LNCAP (cell line): ENCODE results near the gene HS6ST3.

Source experiments
- TF ChIP-seq, protein P1 (sequence below): fragments of 450-650 bp; IDR thresholded peaks from 2 replicates; pipeline ENCODE4 v1.5.1; 2017; ENCODE audit warnings: mild to moderate bottlenecking

Gene HS6ST3

GRCh38 chr13:96710166-96710862 lies 620.4 kb downstream of the HS6ST3 start:
- TF ChIP-seq, protein P1, sequence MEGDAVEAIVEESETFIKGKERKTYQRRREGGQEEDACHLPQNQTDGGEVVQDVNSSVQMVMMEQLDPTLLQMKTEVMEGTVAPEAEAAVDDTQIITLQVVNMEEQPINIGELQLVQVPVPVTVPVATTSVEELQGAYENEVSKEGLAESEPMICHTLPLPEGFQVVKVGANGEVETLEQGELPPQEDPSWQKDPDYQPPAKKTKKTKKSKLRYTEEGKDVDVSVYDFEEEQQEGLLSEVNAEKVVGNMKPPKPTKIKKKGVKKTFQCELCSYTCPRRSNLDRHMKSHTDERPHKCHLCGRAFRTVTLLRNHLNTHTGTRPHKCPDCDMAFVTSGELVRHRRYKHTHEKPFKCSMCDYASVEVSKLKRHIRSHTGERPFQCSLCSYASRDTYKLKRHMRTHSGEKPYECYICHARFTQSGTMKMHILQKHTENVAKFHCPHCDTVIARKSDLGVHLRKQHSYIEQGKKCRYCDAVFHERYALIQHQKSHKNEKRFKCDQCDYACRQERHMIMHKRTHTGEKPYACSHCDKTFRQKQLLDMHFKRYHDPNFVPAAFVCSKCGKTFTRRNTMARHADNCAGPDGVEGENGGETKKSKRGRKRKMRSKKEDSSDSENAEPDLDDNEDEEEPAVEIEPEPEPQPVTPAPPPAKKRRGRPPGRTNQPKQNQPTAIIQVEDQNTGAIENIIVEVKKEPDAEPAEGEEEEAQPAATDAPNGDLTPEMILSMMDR: no peak

GRCh38 chr13:96720446-96720845 lies 630.5 kb downstream of the HS6ST3 start:
- TF ChIP-seq, protein P1: no peak

DNA sequence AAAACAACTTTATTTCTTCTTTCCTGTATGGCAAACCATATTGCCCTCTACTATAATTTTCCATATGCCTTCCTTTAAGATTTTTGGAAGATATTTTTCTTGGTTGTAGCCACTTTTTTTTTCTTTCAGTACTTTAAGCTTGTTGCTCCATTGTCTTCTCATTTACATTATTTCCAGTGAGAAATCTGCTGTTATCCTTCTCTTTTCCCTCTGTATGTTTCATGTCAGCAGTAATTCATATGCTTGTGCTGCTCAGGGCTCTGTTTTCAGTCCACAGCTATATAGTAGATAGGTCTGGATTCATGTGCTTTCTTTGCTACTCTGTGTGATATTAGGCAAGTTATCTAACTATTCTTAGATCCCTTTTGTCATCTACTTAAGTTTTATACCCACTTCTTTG lies 636.7 kb downstream of the HS6ST3 start:
- TF ChIP-seq, protein P1: no peak

GRCh38 chr13:96728463-96728862 lies 638.6 kb downstream of the HS6ST3 start:
- TF ChIP-seq, protein P1: no peak

DNA sequence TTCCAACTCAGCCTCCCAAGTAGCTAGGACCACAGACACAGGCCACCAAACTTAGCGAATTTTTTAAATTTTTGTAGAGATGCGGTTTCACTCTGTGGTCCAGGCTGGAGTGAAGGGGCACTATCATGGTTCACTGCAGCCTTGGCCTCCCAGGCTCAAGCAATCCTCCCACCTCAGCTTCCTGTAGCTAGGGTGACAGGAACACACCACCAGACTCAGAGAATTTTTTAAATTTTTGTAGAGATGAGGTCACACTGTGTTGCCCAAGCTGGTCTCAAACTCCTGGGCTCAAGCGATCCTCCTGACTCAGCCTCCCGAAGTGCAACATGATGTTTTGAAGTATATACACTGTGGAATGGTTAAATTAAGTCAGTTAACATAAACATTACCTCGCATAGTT lies 640.8 kb downstream of the HS6ST3 start:
- TF ChIP-seq, protein P1: no peak

- TF ChIP-seq, protein P1: no peak
Observed at GRCh38 chr13:96734499-96734898, 644.6 kb downstream of the HS6ST3 start.

GRCh38 chr13:96741779-96742178 lies 651.9 kb downstream of the HS6ST3 start:
- TF ChIP-seq, protein P1: no peak
